Measurements from ENCODE around the gene CSF1. TPM values are rescaled to one million over a fixed set of nuclear protein-coding genes. Genes with fewer than 3 reads are reported as not detected.
A peak's percentile ranks its signal among the peaks of the same experiment; 100 is the strongest.

The CSF1 gene
- total and polyA plus RNA-seq, 2 of the 13 experiments (the other 11 are each of a cell fraction or from before 2014, with no cell fraction given), result 4.6 to 13.3 TPM

GRCh38 chr1:109884242-109884891 lies 26.3 kb upstream of the CSF1 start:
- ATAC-seq, result no peak
- H3K27me3 ChIP-seq (ENCODE audit: control insufficient read depth in 1 of 2, insufficient read depth in 2 of 2, low read length in 2 of 2), result peaks cover 0 to 4% of the 10 kb centered on the region in 2 experiments; a peak in 2 of 5 replicates
- H3K9ac ChIP-seq (ENCODE audit: insufficient read depth, low read depth, low read length), result no peak overlapping the region
- in situ Hi-C loops (cut with HindIII; ENCODE audit: extremely low pct_ligation_motif_present, low pct_unique_long_range_greater_than_20kb), result no loop called here
- peak overlapping the region in 1 of 3 experiments; percentile 30; a peak in 2 of 6 replicates for H3K4me3 ChIP-seq (replicated peaks in 1 of 3; ENCODE audit: insufficient read depth in 1 of 3, low read depth in 2 of 3, low read length in 3 of 3)
- FAIRE-seq, result no peak
- peak overlapping the region; percentile 79 for H3K4me2 ChIP-seq (ENCODE audit: low read depth, low read length)
- H3K4me1 ChIP-seq (ENCODE audit: insufficient read depth, low read length), result peaks cover 79% of the 10 kb centered on the region
- no TSS peak for BruUV-seq (replicated peaks)
- H3K9me3 ChIP-seq (ENCODE audit: low read length), result no peaks in the 10 kb centered on the region
- no peak for DNase-seq (ENCODE audit: low spot score)
- CTCF ChIA-PET (ENCODE audit: low intra/inter-chr PET ratio, low total read pairs), result no interaction called here
- POLR2A ChIA-PET, result interaction anchor here (1.0 to 1.1 kb wide), 2 partner anchors 12 to 17 kb away, joined by 3 to 4 read pairs; no protein-coding TSS in a partner anchor
- WGBS (ENCODE audit: low lambda C conversion rate), result 9% methylated on average over 7 of the region's 8 CpGs
- H3K27ac ChIP-seq (ENCODE audit: extremely low read length, insufficient read depth, low read length), result no peak overlapping the region
- H2AFZ ChIP-seq (ENCODE audit: low read length), result no peak overlapping the region
- intact Hi-C loops (cut with micrococcal nuclease; ENCODE audit: unreplicated experiment), result no loop called here
- no peak for TF ChIP-seq ZBTB42 (CRISPR knock-in tag; IDR thresholded peaks at IDR 0.05)
- TF ChIP-seq, protein P1, sequence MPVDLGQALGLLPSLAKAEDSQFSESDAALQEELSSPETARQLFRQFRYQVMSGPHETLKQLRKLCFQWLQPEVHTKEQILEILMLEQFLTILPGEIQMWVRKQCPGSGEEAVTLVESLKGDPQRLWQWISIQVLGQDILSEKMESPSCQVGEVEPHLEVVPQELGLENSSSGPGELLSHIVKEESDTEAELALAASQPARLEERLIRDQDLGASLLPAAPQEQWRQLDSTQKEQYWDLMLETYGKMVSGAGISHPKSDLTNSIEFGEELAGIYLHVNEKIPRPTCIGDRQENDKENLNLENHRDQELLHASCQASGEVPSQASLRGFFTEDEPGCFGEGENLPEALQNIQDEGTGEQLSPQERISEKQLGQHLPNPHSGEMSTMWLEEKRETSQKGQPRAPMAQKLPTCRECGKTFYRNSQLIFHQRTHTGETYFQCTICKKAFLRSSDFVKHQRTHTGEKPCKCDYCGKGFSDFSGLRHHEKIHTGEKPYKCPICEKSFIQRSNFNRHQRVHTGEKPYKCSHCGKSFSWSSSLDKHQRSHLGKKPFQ (CRISPR knock-in tag; IDR thresholded peaks at IDR 0.05; ENCODE audit: insufficient replicate concordance), result peak; percentile 51
- no peak for TF ChIP-seq IKZF1 (IDR thresholded peaks at IDR 0.05)
- TF ChIP-seq, protein P2, sequence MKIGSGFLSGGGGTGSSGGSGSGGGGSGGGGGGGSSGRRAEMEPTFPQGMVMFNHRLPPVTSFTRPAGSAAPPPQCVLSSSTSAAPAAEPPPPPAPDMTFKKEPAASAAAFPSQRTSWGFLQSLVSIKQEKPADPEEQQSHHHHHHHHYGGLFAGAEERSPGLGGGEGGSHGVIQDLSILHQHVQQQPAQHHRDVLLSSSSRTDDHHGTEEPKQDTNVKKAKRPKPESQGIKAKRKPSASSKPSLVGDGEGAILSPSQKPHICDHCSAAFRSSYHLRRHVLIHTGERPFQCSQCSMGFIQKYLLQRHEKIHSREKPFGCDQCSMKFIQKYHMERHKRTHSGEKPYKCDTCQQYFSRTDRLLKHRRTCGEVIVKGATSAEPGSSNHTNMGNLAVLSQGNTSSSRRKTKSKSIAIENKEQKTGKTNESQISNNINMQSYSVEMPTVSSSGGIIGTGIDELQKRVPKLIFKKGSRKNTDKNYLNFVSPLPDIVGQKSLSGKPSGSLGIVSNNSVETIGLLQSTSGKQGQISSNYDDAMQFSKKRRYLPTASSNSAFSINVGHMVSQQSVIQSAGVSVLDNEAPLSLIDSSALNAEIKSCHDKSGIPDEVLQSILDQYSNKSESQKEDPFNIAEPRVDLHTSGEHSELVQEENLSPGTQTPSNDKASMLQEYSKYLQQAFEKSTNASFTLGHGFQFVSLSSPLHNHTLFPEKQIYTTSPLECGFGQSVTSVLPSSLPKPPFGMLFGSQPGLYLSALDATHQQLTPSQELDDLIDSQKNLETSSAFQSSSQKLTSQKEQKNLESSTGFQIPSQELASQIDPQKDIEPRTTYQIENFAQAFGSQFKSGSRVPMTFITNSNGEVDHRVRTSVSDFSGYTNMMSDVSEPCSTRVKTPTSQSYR (CRISPR knock-in tag; IDR thresholded peaks at IDR 0.05; ENCODE audit: borderline replicate concordance), result peak; percentile 24; the same call in 1 of the 2 replicates
- no peak for TF ChIP-seq NCOA5 (CRISPR knock-in tag; IDR thresholded peaks at IDR 0.05)
- TF ChIP-seq, protein P3, sequence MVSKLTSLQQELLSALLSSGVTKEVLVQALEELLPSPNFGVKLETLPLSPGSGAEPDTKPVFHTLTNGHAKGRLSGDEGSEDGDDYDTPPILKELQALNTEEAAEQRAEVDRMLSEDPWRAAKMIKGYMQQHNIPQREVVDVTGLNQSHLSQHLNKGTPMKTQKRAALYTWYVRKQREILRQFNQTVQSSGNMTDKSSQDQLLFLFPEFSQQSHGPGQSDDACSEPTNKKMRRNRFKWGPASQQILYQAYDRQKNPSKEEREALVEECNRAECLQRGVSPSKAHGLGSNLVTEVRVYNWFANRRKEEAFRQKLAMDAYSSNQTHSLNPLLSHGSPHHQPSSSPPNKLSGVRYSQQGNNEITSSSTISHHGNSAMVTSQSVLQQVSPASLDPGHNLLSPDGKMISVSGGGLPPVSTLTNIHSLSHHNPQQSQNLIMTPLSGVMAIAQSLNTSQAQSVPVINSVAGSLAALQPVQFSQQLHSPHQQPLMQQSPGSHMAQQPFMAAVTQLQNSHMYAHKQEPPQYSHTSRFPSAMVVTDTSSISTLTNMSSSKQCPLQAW (CRISPR knock-in tag; IDR thresholded peaks at IDR 0.05), result peak; percentile 30; the same call in 1 of the 2 replicates
- no peak for TF ChIP-seq WIZ (CRISPR knock-in tag; IDR thresholded peaks at IDR 0.05)
- TF ChIP-seq, protein P4, sequence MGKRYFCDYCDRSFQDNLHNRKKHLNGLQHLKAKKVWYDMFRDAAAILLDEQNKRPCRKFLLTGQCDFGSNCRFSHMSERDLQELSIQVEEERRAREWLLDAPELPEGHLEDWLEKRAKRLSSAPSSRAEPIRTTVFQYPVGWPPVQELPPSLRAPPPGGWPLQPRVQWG (CRISPR knock-in tag; IDR thresholded peaks at IDR 0.05; ENCODE audit: borderline replicate concordance, low read depth), result no peak
- no peak for TF ChIP-seq GATA4 (IDR thresholded peaks at IDR 0.05; ENCODE audit: borderline replicate concordance, low read depth)
- TF ChIP-seq SAP130 (CRISPR knock-in tag; IDR thresholded peaks at IDR 0.05; ENCODE audit: low read depth), result peak; percentile 8; the same call in 1 of the 2 replicates
- H4K20me1 ChIP-seq (ENCODE audit: insufficient read depth, low read length), result no peaks in the 10 kb centered on the region
- H3K36me3 ChIP-seq (replicated peaks in 1 of 2; ENCODE audit: control insufficient read depth in 1 of 2, insufficient read depth in 2 of 2, low read length in 2 of 2), result no peaks in the 10 kb centered on the region
- H3K79me2 ChIP-seq (ENCODE audit: insufficient read depth, low read length), result no peaks in the 10 kb centered on the region

Data from HepG2 (cell line).